Stimulated activated CD4-positive, alpha-beta T cell treated with anti-CD3 and anti-CD28 coated beads, Interleukin-1b, Interleukin-23, amount 100 ng/mL, for 4 hours (primary cell): Measurements from ENCODE around the gene ADAMTS16.

ENCODE experiments used
- DNase-seq, 2 donors: peaks; one replicate each; pipeline ENCODE4 v3.0.0-alpha.2; 2020; ENCODE audit warnings: low read depth in 2 of 2

Gene ADAMTS16

DNA sequence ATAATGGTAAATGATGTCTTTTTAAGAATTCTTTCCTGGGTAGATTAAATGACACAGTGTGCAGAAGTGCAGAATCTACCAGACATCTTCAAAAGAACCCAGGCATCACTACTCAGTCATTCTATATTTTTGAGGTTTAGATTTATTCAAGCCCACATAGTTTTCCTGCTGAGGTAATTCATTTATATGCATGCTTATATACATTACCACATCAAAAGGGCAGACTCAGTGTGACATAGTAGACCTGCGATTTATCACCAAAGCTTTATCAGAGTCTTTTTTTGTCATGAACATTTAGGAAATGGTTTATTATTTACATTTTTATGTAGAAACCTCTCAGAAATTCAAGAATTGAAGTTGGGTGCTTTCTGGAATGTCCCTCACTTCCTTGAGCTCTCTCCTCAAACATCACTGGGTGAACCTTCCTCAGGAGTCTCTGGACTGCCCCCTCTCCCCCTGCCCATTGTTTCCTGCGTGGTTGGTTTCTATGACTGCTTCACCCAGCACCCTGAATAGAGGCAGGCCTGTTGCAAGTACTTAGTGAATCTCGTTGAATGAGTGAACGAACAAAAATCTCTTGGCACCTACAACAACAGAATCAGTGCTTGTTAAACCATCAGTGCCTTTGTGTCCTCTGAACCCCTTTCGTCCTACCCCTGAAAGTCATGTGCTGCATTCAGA, 42.5 kb downstream of the ADAMTS16 start:
- no peak for DNase-seq

DNA sequence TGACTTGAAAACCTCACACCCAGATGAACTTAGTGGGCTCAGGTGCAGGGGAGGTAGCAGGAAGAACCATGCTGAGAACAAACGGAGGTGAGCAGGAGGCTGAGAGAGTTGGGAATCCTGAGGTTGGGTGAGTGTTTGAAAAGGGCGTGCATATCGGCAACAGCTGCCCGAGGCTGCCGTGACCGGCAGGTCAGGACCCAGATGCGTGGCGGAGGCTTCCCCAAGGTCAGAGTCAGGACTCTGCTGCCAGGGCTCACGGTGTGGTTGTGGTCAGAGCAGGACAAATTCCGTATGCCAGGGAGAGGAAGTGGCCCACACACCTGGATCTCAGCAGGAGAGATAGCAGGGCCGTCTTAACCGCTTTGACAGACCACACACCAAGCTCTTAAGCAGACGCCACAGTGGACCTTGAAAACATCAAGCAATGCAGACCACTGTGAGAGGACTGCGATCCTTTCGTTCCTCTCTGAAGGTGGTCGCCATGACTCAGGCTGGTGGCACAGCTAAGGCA, 43.1 kb downstream of the ADAMTS16 start:
- DNase-seq, result no peak

DNA sequence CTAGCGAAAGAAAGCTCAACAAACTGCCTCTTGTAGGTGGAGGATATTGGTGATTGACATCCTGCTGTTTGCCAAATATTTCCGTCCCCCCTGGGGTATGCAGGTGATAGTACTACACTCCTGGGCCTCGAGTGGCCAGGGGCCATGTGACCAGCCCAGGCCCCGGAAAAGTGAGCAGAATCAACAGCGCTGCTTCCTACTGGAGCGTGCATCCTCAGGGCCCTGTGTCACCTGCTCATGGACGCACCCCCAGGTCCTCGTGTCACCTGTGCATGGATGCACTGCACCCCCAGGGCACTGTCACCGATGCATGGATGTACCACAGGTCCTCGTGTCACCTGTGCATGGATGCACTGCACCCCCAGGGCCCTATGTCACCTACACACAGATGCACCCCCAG, 43.8 kb downstream of the ADAMTS16 start:
- no peak for DNase-seq

DNA sequence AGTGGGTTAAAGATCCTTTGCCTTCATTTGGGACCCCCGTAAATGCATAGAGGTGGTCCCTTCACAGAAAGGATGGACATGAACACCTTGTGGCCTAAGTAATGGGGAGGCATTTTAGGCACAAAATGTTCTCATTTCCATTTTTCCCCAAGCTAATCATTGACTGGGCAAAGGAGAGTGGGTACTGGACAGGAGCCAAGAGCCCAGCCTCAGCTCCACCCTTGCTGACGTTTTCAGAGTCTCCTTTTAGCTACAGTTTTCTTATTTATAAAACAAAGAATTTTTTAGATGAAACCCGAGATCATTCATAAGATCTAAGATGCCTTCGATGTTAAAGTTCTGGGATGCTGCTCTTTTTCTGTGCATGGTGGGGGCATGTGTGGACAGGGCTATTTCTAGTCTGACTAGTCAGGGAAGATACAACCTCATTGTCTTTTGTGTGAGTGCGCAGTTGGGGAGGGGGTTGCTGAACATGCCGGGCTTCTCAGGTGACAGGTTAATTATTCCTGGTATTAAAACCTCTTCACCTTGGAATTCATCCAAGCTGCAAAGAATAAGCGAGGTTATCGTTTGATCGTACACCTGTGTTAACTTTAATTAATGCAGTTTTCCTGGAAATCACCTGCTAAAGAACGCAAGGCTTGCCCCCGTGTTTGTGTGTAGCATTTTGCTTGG, 48.4 kb downstream of the ADAMTS16 start:
- DNase-seq, result no peak

DNA sequence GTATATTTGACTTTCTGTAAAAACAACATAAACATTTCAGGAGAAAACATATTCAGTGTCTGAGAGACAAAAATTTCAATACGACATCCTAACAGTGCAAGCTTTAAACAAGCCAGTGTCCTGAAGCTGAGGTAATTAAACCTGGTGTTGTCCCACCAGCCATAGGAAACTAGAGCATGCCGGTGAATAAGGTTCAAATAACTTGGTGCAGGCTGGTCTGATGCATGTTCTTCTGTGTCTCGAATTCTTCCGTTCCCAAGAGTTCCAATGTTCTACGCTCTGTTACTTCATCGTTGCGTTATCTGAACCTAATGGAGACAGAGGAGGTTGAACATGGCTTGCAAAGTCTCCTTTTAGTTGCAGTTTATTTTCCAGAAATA, 48.9 kb downstream of the ADAMTS16 start:
- DNase-seq, result no peak

DNA sequence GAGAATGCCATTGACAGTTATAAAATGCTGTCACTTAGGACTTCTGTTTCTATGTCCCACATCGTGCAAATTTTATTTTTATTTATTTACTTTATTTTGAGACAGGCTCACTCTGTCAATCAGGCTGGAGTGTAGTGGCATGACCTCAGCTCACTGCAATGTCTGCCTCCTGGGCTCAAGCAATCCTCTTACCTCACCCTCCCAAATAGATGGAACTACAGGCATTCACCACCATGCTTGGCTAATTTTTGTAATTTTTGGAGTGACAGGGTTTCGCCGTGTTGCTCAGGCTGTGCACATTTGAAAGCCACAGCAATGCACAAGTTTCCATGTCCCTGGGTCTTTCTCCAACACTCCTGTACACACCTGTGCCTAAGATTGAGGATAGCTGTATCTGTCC, 51.8 kb downstream of the ADAMTS16 start:
- DNase-seq, result no peak

DNA sequence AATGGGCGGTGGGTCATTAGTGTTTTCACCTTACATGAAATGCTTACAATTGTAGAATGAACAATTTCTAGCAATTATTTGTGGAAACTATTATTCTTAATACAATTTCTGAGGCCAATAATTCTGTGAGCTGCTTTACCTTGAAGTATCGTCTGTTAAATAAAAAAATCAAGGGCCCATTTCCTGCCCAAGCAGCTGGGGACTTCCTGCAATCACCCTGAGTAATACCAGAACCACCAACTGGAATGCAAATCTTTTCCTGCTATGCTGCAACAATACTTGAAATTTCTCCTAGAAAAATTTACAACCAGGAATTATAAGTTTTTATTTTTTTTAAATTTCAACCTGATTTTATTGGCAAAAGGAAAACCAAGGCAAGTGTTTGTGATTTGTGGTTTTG, 52.6 kb downstream of the ADAMTS16 start:
- DNase-seq, result no peak

DNA sequence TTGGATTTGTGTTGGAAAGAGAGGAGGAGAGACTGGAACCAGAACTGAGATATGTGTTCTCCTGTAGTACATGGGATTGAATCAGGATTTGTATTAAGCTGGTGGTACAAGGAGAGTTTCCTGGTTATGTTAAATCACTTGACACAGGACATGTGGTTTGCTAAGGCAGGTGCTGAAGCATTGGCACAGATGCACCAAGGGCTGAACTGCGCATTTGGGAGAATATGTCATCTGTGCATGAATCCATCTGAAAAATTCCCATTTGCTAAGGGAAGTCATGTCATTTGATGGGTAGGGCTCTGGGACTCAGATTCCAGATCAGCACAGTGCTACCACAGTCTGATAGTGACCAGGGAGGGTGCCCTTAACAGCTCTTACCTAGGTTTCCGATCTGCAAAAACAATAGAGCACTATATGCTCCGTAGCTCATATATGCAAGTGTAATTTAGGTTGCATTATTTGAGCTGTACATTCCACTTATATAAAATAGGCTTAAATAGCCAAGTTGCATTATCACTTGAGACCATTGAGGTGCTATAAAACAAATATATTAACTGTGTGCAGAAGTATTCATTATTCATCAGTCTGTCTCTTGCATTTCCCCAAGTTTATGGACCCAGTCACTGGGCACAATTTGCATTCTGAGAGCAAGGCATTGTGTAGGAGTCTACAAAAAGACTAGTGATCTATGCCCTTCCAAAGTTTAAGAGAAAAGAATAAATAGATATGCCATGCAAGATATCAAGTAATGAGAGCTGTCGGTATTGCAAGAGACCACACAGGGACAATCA, 55.2 kb downstream of the ADAMTS16 start:
- no peak for DNase-seq

DNA sequence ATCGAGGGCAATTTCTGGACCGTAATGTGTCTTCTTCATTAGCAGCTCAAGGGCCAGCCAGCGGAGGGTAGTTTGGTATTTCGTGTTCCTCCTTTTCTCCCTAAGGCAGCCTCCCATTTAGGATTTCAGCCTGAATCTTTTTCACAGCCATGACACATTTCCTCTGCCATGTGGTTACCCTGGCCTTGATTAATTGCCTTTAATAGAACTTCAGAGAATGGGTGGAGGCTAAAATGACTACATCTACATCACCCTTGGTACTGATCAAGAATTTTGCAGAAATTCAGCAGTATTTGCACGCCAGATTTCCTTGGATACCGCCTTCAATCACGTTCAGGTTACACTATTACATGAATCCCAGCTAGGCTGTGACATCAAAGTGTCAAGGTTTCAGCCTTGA, 58.0 kb downstream of the ADAMTS16 start:
- no peak for DNase-seq

DNA sequence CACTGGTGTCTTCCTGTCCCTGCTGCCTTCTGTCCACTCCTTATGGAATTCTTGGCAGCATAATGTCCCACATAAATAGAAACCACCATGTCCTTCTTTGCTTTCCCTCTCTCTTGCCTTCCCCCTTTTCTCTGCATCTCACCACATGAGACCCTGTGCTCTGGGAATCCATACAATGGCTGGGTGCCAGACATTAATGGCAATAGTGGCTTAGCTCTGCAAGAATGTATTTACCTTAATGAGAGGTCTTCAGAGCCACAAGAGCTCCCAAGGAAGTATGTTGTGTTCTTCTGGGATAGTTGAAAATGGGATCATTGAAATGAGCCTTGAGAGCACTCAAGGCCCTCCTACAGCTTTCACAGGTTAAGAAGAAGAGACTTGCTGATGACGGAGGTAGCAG, 58.7 kb downstream of the ADAMTS16 start:
- no peak for DNase-seq

DNA sequence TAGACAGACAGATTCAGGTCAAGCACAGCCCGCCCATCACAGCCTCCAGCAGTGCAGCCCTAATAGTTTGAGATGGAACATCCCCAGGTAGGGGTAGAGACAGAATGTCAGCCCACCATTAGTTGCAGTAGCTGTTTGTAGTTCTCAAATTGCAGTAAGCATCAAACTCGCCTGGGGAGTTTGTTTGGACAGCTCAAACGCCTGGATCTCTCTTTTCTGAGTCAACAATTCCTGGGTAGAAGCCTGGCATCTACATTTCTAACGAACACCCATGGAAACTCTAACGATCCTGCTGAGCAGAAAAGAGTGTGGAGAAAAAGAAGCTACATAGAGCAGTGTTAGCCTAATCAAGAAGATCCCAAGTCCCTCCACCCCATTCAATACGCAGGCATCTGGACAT, 59.4 kb downstream of the ADAMTS16 start:
- no peak for DNase-seq

DNA sequence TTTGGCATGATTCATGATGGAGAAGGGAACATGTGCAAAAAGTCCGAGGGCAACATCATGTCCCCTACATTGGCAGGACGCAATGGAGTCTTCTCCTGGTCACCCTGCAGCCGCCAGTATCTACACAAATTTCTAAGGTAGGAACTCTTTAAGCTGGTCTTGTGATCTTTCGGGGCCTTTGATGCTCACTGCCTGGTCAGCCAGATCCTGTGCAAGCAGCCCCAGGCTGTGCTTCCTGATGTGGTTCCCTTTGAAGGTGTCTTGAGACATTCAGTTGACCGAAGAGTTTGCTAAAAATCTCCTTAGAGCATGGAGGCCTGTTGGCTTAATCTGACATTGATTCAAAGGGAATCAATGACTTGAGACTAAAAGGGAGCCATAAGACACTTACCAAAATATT, 60.0 kb downstream of the ADAMTS16 start:
- no peak for DNase-seq

DNA sequence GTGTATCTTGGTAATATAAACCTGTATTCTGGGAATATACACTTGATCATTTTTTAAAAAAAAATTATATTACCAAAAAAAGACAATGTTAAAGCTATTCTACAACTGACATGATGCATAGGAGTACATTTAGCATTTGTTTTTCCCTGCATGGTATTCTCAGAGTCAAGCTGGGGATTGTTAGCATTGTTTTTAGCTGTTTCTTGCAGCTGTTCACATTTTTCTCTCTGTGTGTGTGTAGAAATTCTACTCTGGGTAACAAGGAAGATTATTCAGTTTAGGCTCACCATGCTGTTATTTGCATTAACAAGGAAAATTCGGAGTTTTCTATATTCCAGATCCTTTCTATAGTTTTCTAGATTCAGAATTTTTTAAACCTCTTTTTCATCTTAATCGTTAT, 62.2 kb downstream of the ADAMTS16 start:
- no peak for DNase-seq

DNA sequence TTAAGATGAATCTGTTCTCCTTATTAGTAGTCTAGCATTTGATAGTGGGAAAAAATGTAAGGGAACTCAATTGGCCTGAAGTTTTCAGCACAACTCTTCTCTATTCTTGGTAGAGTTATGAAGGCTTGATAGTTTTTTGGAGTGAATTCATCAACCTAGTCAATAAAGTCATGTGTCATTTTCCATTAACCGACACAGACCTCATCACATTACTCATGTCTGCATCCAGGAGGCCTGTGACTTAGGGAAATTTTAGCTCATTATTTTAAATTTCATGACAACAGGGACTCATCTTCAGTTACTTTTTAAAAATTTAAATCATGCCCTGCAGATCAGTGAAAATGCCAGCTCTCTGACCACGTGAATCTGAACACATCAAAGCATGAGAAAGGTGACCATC, 63.3 kb downstream of the ADAMTS16 start:
- DNase-seq, result no peak

DNA sequence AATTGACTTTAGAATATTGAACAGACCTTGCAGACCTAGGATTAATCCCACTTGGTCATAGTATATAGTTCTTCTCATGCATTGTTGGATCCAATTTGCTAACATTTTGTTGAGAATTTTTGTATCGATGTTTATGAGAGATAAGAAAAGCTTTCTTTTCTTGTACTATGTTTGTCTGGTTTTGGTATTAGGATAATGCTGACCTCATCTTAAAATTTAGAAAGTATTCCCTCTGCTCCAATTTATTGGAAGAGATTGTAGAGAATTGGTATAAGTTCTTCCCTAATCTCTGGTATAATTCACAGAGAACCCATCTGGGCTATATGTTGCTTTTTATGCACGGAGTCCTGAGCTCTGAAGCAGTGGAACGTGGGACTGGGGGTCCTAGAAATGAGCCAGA, 67.7 kb downstream of the ADAMTS16 start:
- no peak for DNase-seq

DNA sequence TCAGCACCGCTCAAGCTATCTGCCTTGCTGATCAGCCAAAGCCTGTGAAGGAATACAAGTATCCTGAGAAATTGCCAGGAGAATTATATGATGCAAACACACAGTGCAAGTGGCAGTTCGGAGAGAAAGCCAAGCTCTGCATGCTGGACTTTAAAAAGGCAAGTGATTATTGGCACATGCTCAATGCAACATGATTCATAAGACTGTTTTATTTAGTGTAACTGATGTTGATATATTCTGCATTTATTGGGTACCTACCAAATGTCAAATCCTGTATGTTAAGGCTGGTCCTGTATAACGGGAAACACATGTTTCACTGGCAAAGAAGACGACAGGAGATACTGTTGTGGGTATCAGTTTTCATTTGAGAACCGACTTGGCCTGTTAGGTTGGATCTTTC, 69.0 kb downstream of the ADAMTS16 start:
- DNase-seq, result no peak

DNA sequence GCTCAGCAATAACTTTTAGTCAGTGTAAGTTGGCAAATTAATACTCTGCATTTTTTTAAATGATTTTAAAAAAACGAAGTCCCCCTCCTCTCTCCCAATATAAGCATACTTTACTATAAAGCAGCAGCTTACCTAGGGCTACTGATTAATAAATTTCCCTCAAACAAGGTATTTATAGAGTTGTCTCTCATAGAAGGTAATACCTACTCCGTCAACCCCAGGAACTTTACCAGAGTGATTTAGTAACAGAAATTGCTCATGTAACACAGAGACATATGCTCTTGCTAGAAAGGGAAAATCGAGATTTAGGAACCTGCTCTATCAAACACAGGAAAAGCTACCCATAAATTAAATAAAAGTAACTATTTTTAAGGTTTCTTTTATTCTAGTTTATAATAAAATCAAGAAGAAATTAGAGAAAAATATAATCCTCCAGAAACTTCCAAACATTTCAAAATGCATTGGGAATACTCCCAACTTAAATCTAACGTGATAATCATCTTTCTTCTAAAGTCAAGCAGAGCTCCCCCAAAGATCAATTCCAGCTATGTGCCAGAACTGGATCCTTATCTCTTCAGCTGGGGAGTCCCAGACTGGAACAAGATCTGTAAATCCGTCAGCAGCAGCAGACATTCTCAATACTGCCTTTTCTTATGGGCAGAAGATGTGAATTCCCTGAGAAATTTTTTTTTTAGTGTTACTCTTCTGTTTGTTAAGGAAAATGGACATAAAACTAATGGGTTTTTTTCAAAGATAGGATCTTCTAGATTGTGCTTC, 69.6 kb downstream of the ADAMTS16 start:
- DNase-seq, result no peak

DNA sequence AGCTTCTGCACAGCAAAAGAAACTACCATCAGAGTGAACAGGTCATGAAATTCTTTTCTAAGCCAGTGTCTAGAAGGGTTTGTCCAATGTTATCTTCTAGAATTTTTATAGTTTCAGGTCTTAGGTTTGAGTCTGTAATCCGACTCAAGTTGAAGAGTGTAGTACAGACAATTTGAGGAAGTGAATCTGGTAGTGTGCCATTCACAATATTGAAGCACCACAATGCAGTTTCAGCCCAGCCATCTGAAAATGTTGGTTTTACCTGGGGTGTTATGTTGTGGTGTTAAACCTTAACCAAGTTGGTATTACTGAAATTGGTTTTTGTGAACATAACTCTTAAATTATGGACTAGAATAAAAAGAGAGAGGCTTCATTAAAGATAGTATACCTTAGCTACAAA, 77.2 kb downstream of the ADAMTS16 start:
- no peak for DNase-seq

DNA sequence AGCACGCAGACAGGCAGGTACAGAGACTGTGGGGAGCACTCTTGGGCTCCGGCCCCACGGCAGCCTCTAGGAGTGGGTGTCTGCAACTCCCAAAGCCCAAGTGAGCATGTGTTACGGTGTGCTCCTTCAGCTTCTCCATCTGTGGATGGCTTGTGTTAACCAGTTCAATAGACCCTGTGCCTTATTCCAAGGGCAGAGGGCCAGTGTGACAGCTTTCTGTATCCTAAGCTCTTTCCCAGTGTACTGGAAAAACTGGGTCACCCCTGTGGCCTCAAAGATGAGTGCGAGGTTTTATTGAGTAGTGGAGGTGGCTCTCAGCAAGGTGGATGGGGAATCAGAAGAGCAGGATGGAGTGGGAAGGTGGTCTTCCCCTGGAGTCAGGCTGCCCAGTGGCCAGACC, 78.3 kb downstream of the ADAMTS16 start:
- DNase-seq, result no peak

DNA sequence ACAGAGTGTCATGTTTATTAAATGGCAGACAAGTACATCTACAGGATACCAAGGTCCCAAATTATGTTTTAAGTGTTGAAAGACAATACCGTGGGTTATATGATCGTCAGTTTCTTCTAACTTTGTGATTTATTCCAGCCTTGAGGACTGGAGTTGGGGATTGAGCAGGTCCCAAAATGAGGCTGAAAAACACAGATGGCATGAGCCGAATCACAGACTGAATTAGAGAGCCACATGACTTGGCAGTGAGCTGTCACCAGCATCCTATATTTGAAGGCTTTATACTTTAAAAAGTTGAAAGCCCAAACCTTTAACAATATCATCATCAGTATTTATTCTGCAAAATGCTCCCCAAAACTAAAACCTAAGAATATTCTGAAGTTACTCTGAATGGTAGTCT, 79.4 kb downstream of the ADAMTS16 start:
- DNase-seq, result no peak

DNA sequence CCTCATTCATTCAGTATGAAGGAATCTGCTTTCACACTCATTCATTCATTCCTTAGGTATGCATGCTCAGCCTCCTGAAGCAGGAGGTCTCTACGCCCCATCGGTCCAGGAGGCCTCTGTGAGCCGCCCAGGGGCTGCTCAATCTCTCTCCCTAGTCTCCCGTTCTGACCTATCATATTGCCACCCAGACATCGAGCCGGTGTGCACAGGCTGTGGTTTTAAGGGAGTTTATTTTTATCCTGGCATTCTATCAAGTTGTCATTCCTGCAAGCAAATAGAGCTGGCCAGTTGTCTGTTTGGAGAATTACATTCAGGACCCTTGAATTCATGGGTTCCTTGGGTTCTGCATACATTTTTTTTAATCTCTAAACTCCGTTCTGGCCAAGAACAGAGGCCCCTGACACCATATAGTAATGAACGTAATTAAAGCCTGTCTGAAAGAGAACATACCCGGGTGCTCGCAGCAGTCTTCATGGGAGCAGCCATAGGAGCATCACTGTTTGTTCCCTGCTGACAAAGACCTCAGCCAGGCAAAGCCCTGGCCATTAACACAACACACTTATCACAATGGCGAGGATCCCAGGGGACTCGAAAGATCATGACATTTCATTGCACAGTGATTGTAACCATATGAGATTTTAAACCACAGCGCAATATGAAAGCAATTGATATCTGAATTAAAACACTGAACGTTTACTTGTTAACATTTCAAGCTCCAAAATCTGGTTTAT, 80.9 kb downstream of the ADAMTS16 start:
- no peak for DNase-seq
